SU-DHL-6 (cell line): ENCODE data around the gene GXYLT1.
"Not testable (repeated sequence)": the region's sequence is repeated elsewhere in the genome, so short reads cannot be mapped to it uniquely, and the experiment has no call there.

Experiments used
- EZH2phosphoT487 ChIP-seq: fragments of 200-600 bp; sonication (generic), shearing (Covaris generic); conservative IDR thresholded peaks from 2 replicates; pipeline ENCODE4 v1.6.1; 2018; ENCODE audit warnings: mild to moderate bottlenecking, antibody characterized with exemption, low read length, moderate library complexity, mixed read lengths
- TF ChIP-seq, protein P1 (sequence below): fragments of 200-600 bp; sonication (generic); IDR thresholded peaks from one replicate; pipeline ENCODE4 v1.5.1; 2017; ENCODE audit warnings: antibody characterized with exemption, mild to moderate bottlenecking, low read length, moderate library complexity; ENCODE audit not compliant: insufficient read depth, poor library complexity, severe bottlenecking

- TF ChIP-seq, protein P1, sequence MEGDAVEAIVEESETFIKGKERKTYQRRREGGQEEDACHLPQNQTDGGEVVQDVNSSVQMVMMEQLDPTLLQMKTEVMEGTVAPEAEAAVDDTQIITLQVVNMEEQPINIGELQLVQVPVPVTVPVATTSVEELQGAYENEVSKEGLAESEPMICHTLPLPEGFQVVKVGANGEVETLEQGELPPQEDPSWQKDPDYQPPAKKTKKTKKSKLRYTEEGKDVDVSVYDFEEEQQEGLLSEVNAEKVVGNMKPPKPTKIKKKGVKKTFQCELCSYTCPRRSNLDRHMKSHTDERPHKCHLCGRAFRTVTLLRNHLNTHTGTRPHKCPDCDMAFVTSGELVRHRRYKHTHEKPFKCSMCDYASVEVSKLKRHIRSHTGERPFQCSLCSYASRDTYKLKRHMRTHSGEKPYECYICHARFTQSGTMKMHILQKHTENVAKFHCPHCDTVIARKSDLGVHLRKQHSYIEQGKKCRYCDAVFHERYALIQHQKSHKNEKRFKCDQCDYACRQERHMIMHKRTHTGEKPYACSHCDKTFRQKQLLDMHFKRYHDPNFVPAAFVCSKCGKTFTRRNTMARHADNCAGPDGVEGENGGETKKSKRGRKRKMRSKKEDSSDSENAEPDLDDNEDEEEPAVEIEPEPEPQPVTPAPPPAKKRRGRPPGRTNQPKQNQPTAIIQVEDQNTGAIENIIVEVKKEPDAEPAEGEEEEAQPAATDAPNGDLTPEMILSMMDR = not testable (repeated sequence)
- not testable (repeated sequence) for TF ChIP-seq EZH2phosphoT487
Observed at GRCh38 chr12:42048980-42049379, 95.7 kb downstream of the GXYLT1 start.
